GM21528 (cell line): Measurements from ENCODE around the gene RANBP10.
A peak's percentile ranks its signal among the peaks of the same experiment; 100 is the strongest.

Source experiments
- ATAC-seq: cut with Tn5 transposase; IDR thresholded peaks from one replicate; pipeline ENCODE4 v1.9.1; 2021; ENCODE audit warnings: mild to moderate bottlenecking, moderate library complexity; ENCODE audit not compliant: unreplicated experiment, low FRiP score

RANBP10 gene

DNA sequence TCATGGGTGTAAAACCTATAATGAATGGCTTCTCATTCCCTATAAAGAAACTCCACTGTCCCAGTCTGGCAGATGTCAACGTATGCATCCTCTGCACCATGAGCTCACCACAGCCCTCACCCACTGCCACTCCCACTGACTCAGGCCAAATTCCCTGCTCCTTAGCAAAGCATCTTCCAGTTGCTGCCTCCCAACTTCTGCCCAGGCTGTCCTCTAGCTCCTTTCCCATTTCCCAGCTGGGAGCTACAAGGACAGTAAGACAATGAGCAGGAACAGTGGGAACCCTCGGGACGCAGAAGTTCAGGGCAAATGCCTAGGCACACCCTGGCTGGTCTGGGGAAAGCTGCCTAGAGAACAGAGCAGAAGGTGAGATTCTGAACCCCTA is 26.7 kb upstream of the RANBP10 start:
- ATAC-seq: no peak

GRCh38 chr16:67828651-67829050 is 22.3 kb upstream of the RANBP10 start:
- ATAC-seq: no peak

DNA sequence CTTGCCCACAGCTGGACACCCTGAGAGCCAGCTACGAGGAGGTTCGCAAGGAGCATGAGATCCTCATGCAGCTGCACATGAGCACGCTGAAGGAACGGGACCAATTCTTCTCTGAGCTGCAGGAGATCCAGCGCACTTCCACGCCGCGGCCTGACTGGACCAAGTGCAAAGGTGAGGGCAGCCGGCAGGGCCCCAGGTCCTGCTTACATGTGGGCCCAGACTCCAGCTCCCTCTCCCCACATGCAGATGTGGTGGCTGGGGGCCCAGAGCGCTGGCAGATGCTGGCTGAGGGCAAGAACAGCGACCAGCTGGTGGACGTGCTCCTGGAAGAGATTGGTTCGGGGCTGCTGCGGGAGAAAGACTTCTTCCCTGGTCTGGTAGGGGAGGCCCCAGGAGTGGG is 19.5 kb upstream of the RANBP10 start:
- ATAC-seq: no peak

DNA sequence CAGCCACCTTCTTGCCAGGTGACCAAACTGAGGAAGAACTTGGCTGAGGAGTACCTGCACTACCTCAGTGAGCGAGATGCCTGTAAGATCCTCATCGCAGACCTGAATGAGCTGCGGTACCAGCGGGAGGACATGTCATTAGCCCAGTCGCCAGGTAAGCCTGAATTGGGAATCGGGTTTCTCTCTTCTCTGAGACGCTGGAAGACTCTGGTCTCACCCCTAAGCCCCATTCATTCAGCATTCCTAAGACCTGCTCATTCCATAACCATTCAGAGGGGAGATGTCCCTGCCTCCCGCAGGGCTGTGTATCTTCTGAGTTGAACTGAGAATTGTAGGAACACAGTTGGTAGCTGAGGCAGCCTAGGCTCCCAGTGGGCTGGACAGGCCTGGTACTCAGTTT is 18.8 kb upstream of the RANBP10 start:
- ATAC-seq: no peak

- no peak for ATAC-seq
Measured at GRCh38 chr16:67822511-67822910, 16.2 kb upstream of the RANBP10 start.

GRCh38 chr16:67820608-67821259 is 14.4 kb upstream of the RANBP10 start:
- ATAC-seq: no peak

DNA sequence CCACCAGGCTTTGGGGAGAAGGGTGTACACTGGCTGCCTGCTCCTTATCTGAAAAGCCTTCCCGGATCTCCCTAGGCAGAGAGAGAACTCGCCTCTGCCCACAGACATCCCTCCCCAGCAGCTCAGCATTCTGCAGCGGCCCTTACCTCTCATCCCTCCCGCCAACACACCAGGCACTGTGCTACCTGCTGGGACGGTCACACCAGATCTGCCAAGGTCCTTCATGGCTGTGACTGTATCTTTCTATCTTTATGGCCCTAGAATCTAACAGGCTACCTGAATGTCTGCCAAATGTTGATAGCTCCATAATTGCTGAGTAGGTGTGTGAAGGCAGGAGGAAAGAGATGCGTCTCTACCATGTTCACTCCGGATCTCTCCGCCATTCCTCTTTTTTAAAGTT is 8.2 kb upstream of the RANBP10 start:
- ATAC-seq: no peak

DNA sequence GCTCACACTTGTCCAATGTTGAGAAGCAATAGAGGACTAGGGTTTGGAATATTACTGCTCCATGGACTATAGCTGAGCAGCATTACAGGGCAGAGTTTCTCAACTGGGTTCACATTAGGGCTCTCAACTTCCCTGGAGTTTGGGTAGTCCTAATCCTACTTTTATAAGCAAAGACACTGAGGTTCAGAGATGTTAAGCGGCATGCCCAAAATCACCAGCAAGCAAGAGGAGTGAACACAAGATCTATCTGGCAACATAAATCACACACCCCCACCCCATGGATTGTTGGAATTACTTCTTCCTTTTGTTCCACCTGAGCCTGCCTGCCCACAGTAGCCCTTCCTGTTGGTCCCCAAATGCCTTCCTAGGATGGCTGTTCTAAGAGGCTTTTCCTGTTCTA is 5.5 kb upstream of the RANBP10 start:
- no peak for ATAC-seq

- no peak for ATAC-seq
Measured at GRCh38 chr16:67807148-67807682, 855 bp upstream of the RANBP10 start.

DNA sequence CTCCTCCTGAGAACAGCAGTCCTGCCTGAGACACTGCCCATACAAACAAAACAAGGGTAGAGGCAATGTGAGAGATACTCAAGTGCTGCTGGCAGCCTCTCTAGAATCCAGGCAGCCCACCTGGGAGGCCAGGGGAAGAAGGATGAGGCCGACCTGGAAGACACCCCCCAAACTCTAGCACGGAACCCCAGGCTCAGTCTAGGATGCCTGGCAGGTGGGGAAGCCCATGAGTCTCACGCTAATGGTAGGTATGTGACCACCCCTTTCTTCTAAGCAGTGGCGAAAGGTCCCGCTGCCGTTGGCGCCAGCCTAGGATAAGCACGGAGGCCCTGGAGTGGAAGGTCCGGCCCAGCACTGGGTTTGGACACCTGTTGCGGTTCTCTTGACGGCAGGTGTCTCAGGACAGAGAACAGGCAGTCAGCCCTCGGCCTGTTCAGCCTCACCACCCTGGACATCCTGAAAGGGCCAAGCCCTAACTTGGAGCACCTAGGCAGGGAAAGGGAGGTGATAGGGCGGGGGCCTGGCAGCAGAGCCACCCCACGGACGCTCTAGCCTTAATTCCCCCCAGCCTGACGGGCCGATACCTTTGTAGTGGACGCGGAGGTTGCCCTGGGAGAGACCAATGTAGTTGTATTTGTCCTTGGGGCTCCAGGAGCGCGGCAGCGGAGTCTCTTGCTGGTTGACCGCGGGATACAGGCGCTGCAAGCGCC is 487 bp downstream of the RANBP10 start:
- ATAC-seq: peak; percentile 14

DNA sequence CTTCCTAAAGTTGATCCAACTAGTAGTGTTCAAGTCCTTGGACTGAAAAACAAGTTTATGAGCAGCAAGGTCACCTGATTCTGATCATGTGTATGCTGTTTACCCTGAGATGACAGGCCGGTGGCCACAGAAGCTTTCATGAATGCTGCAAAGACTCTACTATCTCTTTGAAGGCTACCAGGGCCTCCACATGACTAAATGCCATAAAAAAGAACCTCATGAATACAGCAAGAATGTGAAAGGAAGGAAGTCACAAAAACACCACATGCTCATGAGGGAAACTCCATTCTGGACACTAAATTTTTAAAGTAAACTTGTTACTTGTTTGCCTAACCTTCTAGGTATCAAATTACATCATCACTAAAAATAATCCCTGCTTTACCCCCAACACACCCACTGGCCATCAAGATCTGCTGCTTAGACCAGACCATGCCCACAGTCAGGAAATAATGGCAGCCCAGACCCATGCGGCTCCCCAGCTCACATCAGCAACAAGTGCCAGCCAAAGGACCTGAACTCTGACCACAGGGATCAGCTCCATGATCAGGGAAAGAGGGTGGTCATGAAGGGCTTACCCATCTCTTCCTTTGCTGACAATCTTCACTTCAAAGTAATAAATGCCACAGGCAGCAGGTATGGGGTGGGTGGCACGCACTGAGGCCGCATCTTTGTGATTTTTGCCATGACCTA is 1.4 kb downstream of the RANBP10 start:
- ATAC-seq: no peak

DNA sequence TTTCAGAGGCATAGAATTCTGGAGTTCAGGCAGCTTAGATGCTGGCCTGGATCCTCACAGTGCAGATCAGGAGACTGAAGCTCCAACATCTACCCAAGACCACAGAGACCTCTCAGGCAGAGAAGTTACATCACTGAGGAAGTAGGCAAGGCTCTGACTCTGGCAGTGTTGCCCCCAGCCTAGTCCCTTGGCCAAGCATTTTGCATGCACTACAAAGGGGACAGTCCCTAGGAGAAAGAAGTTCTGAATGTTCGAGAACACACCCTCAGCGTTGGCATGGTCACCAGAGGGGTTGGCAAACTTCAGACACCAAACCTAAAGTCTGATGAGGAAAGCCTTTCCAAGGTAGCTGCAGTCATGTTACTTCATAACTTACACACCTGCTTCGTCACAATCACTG is 2.5 kb downstream of the RANBP10 start:
- ATAC-seq: no peak

DNA sequence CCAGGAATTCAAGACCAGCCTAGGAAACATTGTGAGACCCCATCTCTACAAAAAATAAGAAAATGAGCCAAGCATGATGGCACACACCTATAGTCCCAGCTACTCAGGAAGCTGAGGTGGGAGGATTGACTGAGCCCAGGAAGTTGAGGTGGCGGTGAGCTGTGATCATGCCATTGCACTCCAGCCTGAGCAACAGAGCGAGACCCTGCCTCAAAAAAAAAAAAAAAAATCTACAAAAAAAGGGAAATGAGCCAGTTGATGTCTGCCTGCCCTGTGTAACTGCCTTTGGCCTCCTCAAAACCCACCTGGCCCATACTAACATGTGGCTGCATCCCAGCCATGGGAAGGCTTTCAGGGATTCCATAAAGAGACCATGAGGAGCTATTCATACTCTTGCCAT is 4.5 kb downstream of the RANBP10 start:
- ATAC-seq: no peak

DNA sequence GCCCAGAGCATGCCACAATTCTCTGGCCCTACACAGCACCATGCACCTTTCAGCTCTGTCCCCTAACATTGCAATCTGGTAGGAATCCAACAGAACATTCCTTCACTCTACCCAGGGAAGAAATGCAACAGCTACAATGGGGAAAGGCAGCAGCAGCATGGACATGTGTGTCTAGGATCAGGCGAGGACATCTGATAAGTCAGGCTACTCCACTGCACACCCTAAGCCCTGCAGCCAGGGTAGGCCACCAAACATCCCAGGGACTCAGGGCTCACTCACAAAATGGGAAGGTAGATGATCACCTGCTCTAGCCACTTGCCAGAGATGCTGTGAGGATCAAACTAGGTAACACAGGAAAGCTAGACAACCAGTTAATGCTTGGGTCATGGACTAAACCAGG is 5.1 kb downstream of the RANBP10 start:
- ATAC-seq: no peak

DNA sequence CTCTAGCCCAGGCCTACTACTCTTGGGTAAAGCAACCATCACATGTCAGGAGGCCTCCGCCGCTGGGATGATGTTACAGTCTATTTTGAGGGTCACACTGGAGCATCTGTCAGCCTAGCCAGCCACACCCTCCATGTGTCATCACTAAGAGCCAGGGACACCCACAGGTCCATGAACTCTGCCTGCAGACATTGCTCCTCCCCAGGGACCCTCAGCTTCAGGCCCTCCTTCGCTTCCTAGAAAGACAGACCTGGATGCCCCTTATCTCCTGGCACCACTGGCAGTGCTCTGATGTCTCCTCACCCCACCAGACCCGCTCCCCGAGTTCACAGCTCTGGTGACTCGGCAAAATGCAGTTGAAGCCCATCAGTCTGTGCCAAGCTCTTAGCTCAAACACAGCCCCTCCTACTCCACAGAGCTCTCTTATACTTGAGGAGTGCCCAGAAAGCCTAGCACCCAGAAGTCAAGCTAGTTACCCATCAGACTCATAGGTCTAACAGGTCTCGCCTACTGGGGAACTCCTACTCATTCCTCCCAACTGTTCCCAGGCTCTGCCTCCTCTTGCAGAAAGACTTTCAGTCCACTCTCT is 5.9 kb downstream of the RANBP10 start:
- no peak for ATAC-seq

DNA sequence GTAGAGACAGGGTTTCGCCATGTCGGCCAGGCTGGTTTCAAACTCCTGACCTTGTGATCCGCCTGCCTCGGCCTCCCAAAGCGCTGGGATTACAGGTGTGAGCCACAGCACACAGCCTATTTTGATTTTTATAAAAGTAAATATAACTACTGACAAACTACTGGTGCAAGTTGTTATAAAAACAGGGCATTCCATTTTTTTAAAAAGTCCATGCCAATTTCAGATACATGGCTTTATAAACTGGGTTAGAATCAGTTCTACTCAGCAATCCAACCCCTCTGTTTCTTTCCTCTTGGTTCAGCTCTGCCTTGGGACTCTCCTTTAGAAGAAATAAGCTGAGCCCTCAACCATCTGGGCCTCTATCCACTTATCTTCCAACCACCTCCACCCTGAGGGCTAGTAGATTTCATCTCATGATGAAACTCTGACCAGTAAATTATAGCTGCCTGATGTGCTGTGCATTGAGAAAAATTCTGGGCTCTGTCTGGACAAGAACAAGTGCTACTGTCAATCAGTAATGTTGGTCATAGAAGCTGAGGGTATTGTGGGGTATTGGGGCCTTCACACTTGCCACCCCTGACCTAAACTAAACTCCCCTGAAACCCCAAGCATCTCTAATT is 10.2 kb downstream of the RANBP10 start:
- no peak for ATAC-seq

GRCh38 chr16:67790071-67790470 is 16.3 kb downstream of the RANBP10 start:
- ATAC-seq: no peak

DNA sequence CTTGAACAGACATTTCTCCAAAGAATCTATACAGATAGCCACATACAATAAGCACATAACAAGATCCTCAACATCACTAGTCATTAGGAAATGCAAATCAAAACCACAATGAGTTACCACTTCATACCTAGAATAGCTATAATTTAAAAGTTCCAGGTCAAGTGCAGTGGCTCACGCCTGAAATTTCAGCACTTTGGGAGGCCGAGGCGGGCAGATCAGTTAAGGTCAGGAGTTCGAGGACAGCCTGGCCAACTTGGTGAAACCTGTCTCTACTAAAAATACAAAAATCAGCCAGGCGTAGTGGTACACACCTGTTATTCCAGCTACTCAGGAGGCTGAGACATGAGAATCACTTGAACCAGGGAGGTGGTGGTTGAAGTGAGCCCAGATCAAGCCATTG is 19.9 kb downstream of the RANBP10 start:
- no peak for ATAC-seq

- no peak for ATAC-seq
Measured at GRCh38 chr16:67783353-67783725, 23.0 kb downstream of the RANBP10 start.

- ATAC-seq: no peak
Measured at GRCh38 chr16:67782567-67783352, 23.6 kb downstream of the RANBP10 start.
